Esophagus muscularis mucosa (tissue), 4 donors: ENCODE data around the gene NUP93.

ENCODE experiments used
- CTCF ChIP-seq, 3 experiments: fragments of 200-600 bp in 2 of 3; fragments of 450-650 bp in 1 of 3; sonication (generic) in 2 of 3; IDR thresholded peaks; one replicate each; pipeline ENCODE4 v1.5.1; 2017 to 2019; ENCODE audit warnings: antibody characterized with exemption in 3 of 3, mild to moderate bottlenecking in 2 of 3, moderate library complexity in 1 of 3
- EP300 ChIP-seq: sonication (generic); formaldehyde crosslinking; IDR thresholded peaks from one replicate; pipeline ENCODE4 v1.6.1; 2017; ENCODE audit warnings: antibody characterized with exemption
- POLR2A ChIP-seq: fragments of 450-650 bp; IDR thresholded peaks from one replicate; pipeline ENCODE4 v1.6.1; 2017; ENCODE audit warnings: antibody characterized with exemption, moderate library complexity, mild to moderate bottlenecking, low read depth
- POLR2AphosphoS5 ChIP-seq, 2 donors: sonication (generic); formaldehyde crosslinking; IDR thresholded peaks; one replicate each; pipeline ENCODE4 v1.6.1; 2017; ENCODE audit warnings: antibody characterized with exemption in 2 of 2

- TF ChIP-seq CTCF (IDR thresholded peaks at IDR 0.05) (no peak), POLR2AphosphoS5 (IDR thresholded peaks at IDR 0.05) (no peak), EP300 (no peak), POLR2A (no peak)
Measured at GRCh38 chr16:56870276-56870888, 140.5 kb downstream of the NUP93 start.
